GM10847 (cell line): ENCODE measurements around the gene TMEM252.

ENCODE experiments used
- POLR2A ChIP-seq: IDR thresholded peaks from 2 replicates; pipeline ENCODE4 v1.6.1; 2011; ENCODE audit not compliant: insufficient read length; ENCODE audit errors: extremely low read depth

The TMEM252 gene, protein sequence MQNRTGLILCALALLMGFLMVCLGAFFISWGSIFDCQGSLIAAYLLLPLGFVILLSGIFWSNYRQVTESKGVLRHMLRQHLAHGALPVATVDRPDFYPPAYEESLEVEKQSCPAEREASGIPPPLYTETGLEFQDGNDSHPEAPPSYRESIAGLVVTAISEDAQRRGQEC

DNA sequence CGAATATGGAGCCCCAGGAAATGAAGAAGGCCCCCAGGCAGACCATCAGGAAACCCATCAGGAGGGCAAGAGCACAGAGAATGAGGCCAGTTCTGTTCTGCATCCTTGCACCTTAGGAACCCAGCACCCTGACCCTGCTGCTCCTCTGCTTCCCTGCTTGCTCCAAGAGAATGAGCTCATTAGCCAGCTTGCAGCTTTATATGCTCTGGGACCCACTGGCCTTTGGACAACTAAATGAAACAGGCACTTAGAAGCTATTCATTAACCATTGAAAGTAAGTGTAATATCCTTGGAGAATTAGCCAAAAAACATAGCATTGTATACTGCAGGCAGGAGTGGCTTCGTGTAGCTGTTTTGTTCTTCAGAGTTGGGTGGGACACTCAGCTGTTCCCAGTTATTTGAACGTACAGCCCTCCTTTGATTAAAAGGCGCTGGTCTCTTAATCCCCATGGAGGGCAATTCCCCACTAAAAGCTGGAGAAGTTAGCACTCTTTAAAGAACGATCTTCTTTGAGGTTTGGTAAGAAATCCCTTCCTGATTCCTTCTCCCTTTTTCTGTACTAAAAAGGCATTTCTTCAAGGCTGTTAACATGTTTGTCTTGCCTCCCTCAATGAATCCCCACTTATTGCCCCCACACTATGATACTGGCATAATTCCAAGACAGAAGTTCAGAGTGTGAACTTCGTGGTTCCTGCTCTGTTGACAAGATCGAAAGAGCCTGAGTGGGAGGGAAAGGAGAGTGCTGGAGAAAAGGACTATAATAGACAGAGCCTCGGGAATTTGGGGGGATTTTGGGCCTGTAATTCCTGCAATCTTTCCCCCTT is at the start of gene TMEM252:
TMEM252 (minus strand) TSS at position 172 of the 824 bp plus-strand sequence; CDS start at position 103, 69 bp downstream.
- no peak for TF ChIP-seq POLR2A

DNA sequence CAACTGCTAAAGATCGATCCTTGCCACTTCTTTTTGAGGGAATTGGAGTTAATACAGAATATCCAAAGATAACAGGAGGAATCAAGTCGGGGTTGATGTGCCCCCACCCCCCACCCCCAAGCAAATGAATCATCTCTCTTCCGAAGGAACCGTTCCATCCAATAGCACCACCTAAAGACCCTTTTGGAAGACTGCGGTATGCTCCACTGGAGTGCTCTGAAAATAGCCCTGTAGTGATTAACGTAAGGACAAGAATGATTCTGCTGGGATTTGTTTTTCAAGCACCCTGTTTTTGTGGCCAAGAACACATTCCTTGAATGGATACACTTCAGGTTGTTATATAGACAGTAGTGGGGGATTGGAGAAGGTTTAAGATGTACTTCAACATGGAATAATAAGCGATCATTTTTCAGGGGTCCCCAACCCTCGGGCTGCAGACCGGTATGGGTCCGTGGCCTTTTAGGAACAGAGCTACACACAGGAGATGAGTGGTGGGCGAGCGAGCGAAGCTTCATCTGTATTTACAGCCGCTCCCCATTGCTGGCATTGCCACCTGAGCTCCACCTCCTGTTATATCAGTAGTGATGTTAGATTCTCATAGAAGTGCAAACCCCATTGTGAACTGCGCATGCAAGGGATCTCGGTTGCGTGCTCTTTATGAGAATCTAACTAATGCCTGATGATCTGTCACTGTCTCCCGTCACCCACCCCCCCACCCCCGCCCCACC is 44.5 kb upstream of the TMEM252 start:
- TF ChIP-seq POLR2A, result no peak

DNA sequence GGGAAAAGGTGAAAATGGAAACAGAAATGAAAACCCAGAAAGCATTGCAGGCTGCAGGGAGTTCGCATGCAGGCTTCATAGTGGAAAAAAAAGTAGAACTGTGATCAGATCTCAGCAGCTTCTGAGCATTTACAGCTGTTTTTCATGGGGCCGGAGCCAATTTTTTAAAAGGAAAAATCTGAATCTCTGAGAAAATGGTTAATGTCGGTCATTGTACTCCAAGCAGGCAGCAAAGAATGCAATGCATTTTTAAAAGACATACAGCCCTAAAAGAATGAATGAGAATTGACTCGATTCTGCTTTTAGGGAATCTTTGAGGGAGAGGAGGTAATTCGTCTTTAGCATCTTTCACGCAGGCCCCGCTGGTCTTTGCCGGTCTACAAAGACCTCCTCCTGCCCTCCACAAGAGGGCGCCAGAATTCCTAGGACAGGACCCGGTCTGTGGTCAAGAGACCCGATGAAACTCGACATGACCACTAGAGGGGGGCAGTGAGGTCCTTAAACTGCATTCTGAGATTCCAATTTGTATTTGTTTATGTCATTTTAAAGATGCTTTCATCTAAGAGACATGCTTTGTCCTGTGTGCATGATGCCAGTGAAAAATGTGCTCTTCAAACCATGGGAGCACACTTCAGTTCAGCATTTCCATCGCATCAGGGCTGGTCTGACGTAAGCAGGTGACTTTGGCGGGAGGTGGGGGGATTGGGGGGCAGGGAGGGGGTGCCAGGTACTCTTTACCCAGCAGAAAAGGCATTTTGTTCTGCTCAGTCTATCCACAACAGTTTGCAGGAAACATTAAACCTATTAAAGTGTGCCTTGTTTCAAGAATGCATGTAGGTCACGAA is 43.7 kb upstream of the TMEM252 start:
- TF ChIP-seq POLR2A, result no peak

DNA sequence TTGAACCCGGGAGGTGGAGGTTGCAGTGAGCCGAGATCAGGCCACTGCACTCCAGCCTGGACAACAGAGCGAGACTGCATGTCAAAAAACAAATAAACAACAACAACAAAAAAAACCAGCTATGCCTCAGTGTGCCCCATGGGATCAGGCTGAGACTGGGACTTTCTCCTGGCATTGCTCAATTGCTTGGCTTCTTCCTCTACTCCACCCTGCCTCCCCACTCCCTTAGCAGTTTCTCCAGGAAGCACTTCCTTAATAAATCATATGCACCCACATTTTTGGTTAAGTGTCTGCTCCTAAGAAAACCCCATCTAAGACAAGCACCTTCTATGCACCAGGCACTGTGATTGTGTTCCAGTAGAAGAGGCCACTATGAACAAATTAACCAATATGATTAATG is 41.0 kb upstream of the TMEM252 start:
- TF ChIP-seq POLR2A, result no peak

DNA sequence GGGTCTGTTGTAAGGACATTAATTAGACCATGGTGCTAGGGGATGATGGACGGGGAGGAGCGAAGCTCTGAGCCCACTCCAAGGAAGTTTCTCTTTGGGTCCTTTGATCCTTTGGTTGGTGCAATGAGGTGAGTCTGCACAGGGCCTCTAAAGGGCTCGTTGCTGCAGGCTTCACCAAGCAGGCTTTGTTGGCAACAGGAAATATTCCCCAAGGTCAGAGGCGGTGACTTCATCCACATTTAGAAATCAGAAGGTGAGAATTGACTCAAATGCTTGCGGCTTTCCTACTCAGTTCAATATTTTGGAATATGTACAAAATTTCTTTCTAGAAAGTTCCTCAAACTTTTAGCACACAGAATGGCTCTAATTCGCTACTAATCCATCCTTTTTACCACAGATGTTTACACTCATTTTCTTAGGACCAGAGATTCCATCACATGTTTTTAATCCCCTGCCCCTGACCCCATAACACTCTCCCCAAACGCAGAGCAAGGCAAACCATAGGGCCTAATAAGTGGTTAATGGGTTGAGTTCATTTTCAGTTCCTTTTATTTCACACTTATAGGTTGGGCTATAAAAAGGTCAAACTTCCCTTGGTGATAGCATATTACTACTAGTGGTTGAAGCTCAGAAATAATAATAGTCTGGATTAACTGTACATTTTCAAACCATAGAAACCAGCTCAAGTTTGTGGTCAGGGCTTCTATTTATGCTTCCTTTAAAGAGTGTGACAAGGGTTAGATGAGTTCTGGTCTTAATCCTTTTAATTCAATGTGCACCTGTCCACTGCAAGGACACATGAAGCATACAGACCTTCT is 37.3 kb upstream of the TMEM252 start:
- no peak for TF ChIP-seq POLR2A

DNA sequence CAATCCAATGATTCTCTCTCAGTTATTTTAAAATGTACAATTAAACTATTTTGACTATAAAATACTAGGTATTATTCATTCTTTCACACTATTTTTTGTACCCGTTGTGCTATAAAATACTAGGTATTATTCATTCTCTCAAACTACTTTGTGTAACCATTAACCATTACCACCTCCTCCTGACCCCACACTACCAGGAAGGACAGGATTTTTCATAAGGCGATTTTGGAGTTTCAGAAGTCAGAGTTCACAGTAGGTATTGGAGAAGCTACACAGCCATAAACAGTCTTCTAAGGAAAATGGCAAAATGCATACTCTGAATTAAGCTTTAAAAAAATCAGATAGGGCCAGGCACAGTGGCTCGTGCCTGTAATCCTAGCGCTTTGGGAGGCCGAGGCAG is 35.1 kb upstream of the TMEM252 start:
- TF ChIP-seq POLR2A, result no peak

DNA sequence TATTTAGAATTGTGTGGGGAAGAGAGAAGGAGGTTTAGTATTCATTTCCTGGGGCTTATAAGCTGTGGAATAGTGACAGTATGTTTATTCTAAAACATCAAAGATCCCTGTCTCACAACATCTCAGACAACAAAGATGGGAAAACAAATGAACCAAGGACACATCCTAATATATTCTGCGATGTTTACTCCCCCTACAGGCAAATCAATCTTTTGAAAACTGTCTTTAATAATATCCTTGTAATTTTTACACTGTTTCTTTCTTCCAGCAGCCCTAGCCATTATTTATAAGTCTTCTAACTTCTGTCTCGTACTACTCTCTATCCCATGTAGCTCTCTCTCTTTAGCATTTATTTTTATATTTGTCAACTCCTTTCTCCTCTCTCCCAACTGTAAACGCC is 33.5 kb upstream of the TMEM252 start:
- no peak for TF ChIP-seq POLR2A

DNA sequence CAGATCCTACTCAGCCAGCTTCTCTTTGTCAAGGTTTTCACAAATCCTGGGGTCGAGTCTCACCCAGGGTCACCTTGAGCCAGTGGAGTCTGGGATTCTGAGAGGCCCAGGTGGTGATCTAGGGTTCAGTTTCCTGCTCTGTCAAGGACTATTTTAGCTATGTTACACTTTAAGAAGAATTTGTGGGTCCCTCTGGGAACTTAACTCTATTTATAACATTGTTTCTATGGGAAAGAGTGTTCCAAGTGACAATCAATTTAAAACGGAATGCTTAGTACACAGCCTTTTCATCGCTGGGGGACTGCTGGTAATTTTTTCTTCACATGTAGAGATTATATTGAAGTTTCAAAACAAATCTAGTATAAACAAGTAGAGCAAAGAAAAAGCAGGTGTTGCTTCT is 26.9 kb upstream of the TMEM252 start:
- no peak for TF ChIP-seq POLR2A

DNA sequence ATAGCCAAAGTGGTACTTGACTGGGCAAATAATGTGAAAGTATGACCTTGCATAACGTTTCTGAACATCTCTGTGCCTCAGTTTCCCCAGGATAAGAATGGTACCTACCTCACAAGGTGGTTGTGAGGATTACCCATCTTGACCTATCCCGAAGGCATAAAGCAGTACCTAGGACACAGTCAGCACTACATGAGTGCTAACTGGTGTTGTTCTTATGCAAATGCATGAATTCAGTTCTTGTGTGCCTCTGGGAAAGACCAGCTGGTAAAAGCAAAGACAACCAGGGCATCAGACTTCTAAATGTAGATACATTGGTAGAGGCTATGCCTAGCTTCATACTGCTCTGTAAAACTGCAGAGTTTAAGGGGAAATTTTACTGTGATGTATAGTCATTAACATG is 21.8 kb upstream of the TMEM252 start:
- no peak for TF ChIP-seq POLR2A

DNA sequence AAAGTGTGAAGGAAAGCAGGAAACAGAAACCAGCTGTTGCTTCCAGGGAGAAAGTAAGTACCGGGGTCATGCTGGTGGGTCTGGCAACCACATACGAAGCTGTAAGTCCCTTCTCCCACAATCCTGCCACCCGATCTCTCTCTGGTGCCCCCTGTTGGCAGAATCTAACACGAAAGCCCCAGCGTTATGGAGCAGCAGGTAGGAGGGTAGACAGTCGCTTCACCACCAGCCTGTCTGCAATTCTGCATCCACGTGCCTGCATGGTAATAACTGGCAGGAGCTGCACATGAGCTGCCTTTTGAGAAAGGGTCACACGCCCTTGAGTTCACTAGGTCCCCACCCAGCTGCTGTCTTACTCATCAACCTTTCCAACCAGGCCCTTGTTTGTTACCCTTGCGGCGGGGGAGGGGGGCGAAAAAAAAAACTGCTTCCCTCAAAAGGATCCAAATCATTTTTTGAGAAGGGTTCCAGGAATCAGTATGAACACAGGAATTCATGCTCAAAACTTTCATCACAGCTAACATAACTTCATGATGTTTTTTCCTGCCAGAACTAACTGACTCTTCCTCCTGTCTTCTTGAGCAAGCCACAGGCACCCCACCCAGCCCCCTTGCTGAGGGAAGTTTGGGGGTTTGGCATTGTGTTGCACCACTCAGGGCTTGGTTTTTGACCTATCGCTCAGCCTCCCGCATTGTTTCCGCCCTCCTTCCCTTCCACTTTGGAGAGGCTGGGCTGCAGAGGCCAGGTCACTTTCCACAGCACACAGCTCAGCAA is 19.6 kb upstream of the TMEM252 start:
- TF ChIP-seq POLR2A, result no peak

DNA sequence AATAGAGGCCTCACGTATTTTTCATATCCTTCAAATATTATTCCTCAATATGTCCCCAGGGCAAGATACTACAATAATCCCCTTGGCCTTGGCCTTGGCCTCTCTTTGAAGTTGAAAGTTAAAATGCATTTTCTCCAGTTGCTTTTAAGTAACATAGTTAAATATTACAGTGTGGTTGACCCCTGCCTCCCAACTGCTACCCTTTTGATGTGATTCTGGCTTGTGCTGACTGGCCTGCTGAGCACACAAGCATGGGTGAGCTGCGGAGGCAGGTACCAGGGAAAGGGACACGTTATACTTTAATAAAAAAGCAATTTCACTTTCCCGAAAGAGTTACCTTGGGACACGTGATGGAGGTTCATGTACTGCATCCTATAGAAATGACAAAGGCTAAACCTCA is 17.9 kb upstream of the TMEM252 start:
- no peak for TF ChIP-seq POLR2A

DNA sequence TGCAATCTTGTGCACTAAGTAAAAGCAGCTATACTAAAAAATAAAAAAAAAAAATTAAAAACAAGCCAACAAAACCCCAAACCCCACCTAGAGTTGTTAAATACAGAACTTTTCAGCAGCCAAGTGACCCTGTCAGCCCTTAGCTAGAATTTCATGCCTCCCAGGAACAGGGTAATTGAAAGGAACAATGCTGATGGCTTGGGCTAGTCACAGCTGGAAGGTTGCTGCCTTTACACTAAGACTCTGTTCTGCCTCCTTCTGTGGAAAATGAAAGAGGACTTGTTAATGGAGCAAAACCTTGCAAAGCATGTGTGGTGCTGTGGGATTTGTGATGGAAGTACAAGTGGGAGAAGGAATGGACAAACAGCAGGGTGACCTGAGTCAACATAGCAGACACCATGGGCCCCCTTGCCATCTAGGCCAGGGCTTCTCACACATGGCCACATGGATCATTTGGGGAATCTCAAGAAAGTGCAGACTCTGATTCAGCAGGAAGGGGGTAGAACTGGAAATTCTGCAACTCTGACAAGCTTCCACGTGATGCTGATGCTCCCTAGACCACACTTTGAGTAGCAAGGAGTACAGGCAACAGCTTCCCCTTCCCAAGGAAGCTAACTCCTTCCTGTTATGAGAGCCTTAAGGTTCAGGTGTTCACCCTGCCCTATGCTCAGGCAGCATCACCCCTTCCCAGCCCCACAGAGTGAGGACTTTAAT is 14.9 kb upstream of the TMEM252 start:
- no peak for TF ChIP-seq POLR2A
